ENCODE data around the gene CABP5.

CABP5 gene

DNA sequence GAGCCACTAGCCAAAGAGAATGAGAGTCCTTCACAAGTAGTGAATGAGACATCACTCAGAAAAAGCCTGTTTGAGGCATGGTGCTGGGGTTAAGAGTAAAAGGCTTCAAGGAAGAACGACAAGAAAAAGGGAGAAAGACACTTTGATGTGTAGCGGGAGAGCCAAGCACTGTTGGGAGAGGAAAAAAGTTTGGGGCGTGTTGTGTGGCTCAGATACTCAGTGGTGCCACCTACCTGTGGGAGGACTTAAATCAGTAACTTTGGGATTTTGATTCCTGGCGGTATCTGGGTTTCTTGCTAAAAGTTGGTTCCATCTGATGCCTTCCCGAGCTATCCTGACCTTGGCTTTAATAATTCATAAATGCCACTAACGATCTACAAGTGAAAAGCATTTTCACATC, 37.1 kb downstream of the CABP5 start:
- Histone ChIP-seq H3K27me3 (peaks cover 0 to 15% of the 10 kb centered on the region in 2 donors), H3K4me1 (no peaks in the 10 kb centered on the region), H3K27ac (no peak overlapping the region), H3K36me3 (no peaks in the 10 kb centered on the region), H3K9me3 (no peaks in the 10 kb centered on the region), H3K4me3 (no peak overlapping the region)
- no peak for DNase-seq
- intact Hi-C loops (cut with DNase I; ENCODE audit: low total_unique reads) = no loop called here
- TF ChIP-seq, protein P1, sequence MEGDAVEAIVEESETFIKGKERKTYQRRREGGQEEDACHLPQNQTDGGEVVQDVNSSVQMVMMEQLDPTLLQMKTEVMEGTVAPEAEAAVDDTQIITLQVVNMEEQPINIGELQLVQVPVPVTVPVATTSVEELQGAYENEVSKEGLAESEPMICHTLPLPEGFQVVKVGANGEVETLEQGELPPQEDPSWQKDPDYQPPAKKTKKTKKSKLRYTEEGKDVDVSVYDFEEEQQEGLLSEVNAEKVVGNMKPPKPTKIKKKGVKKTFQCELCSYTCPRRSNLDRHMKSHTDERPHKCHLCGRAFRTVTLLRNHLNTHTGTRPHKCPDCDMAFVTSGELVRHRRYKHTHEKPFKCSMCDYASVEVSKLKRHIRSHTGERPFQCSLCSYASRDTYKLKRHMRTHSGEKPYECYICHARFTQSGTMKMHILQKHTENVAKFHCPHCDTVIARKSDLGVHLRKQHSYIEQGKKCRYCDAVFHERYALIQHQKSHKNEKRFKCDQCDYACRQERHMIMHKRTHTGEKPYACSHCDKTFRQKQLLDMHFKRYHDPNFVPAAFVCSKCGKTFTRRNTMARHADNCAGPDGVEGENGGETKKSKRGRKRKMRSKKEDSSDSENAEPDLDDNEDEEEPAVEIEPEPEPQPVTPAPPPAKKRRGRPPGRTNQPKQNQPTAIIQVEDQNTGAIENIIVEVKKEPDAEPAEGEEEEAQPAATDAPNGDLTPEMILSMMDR (IDR thresholded peaks at IDR 0.05) = no peak

DNA sequence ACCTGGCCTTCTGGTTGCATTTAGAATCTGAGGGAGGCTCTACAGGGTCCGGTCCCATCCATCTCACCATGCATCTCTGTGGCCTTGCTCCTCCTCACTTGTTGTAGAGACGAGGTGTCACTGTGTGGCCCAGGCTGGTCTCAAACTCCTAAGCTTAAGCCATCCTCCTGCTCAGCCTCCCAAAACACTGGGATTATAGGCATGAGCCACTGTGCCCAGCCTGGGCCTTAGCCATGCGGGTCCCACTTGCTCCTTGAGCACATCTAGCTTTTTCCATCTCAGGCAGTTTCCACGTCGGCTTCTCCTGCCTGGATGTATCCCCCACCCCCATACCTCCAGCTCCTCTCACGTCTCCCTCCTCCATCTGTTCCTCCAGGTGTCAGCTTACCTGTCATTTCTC, 39.6 kb downstream of the CABP5 start:
- H3K36me3 ChIP-seq = no peaks in the 10 kb centered on the region
- no peak for DNase-seq
- intact Hi-C loops (cut with DNase I; ENCODE audit: low total_unique reads) = loop anchor here (5.0 kb wide), 1 partner anchor 48 kb away; no protein-coding TSS in a partner anchor
- peaks cover 0 to 15% of the 10 kb centered on the region in 2 donors for H3K27me3 ChIP-seq
- no peaks in the 10 kb centered on the region for H3K4me1 ChIP-seq
- TF ChIP-seq, protein P1 (IDR thresholded peaks at IDR 0.05) = no peak
- no peak overlapping the region for H3K27ac ChIP-seq
- H3K9me3 ChIP-seq = no peaks in the 10 kb centered on the region
- no peak overlapping the region for H3K4me3 ChIP-seq

DNA sequence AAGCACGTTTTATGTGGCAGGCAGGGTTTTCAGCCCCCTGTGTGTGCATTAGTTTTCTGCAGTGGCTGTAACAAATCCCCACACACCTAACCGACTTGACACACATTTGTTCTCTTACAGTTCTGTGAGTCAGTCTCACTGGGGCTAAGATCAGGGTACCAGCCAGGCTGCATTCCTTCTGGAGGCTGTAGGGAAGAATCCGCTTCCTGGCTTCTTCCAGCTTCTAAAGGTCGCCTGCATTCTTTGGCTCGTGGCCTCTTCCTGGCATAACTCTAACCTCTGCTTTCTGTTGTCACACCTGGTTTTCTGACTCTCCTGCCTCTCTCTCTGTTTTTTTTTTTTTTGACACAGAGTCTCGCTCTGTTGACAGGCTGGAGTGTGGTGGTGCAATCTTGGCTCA, 43.0 kb downstream of the CABP5 start:
- intact Hi-C loops (cut with DNase I; ENCODE audit: low total_unique reads) = loop anchor here (5.0 kb wide), 1 partner anchor 51 kb away; no protein-coding TSS in a partner anchor
- Histone ChIP-seq H3K9me3 (no peaks in the 10 kb centered on the region), H3K27ac (no peak overlapping the region), H3K27me3 (peaks cover 0 to 10% of the 10 kb centered on the region in 2 donors), H3K36me3 (no peaks in the 10 kb centered on the region), H3K4me1 (no peaks in the 10 kb centered on the region), H3K4me3 (no peak overlapping the region)
- TF ChIP-seq, protein P1 (IDR thresholded peaks at IDR 0.05) = no peak
- DNase-seq = no peak

DNA sequence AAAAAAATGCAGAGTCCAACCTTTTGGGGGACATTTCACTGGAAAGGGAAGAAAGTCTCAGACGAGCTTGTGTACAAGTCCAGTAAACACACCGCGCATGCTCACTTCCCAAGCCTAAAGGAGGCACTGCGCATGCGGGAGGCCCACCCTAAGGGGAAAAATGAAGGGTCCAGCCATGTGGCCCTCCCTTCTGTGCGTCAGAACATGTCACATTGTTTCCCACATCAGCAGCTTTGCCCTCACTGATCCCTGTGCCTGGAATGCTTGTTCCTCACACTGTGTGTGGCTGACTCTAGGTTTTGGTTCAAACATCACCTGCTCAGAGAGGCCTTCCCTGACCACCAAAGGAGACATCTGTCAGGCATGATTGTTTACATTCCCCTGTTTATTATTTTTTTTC, 45.1 kb downstream of the CABP5 start:
- H3K4me3 ChIP-seq = no peak overlapping the region
- H3K9me3 ChIP-seq = no peaks in the 10 kb centered on the region
- no peak overlapping the region for H3K27ac ChIP-seq
- no peak for DNase-seq
- no peaks in the 10 kb centered on the region for H3K4me1 ChIP-seq
- no peaks in the 10 kb centered on the region for H3K36me3 ChIP-seq
- TF ChIP-seq, protein P1 (IDR thresholded peaks at IDR 0.05) = no peak
- H3K27me3 ChIP-seq = peaks cover 0 to 8% of the 10 kb centered on the region in 2 donors
- intact Hi-C loops (cut with DNase I; ENCODE audit: low total_unique reads) = no loop called here

DNA sequence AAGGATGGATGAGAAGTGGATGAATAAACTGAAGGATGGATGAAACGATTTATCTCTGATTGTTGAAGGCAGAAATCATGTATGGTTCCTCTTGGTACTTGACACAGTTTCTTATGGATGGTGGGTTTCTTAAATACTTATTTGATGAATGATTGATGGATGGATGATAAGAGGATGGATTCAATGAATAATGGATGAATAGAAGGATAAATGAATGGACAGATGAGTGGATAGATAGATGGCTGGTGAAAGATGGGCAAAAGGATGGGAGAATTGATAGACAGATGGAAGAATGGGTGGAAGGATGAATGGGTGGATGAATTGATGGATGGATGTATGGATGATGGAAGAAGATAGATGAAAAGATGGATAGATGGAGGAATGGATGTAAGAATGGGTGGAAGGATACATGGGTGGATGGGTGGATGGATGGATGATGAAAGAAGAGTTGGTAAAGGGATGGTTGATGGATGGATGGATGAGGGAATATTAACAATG, 47.6 kb downstream of the CABP5 start:
- TF ChIP-seq, protein P1 (IDR thresholded peaks at IDR 0.05) = no peak
- Histone ChIP-seq H3K27me3 (peaks cover 0 to 20% of the 10 kb centered on the region in 2 donors), H3K9me3 (no peaks in the 10 kb centered on the region), H3K4me3 (no peak overlapping the region), H3K4me1 (no peaks in the 10 kb centered on the region), H3K36me3 (no peaks in the 10 kb centered on the region), H3K27ac (no peak overlapping the region)
- intact Hi-C loops (cut with DNase I; ENCODE audit: low total_unique reads) = no loop called here
- DNase-seq = no peak

All from tibial artery (tissue), 4 donors.